Stimulated activated CD8-positive, alpha-beta memory T cell treated with anti-CD3 and anti-CD28 coated beads, Interleukin-7, amount 100 ng/mL, for 24 hours (primary cell): Measurements from ENCODE around the gene FUBP1.
"Not testable (repeated sequence)": the region's sequence is repeated elsewhere in the genome, so short reads cannot be mapped to it uniquely, and the experiment has no call there.

Experiments
- DNase-seq: peaks from one replicate; pipeline ENCODE4 v3.0.0-alpha.2; 2020; ENCODE audit warnings: low read depth

The FUBP1 gene, protein sequence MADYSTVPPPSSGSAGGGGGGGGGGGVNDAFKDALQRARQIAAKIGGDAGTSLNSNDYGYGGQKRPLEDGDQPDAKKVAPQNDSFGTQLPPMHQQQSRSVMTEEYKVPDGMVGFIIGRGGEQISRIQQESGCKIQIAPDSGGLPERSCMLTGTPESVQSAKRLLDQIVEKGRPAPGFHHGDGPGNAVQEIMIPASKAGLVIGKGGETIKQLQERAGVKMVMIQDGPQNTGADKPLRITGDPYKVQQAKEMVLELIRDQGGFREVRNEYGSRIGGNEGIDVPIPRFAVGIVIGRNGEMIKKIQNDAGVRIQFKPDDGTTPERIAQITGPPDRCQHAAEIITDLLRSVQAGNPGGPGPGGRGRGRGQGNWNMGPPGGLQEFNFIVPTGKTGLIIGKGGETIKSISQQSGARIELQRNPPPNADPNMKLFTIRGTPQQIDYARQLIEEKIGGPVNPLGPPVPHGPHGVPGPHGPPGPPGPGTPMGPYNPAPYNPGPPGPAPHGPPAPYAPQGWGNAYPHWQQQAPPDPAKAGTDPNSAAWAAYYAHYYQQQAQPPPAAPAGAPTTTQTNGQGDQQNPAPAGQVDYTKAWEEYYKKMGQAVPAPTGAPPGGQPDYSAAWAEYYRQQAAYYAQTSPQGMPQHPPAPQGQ

DNA sequence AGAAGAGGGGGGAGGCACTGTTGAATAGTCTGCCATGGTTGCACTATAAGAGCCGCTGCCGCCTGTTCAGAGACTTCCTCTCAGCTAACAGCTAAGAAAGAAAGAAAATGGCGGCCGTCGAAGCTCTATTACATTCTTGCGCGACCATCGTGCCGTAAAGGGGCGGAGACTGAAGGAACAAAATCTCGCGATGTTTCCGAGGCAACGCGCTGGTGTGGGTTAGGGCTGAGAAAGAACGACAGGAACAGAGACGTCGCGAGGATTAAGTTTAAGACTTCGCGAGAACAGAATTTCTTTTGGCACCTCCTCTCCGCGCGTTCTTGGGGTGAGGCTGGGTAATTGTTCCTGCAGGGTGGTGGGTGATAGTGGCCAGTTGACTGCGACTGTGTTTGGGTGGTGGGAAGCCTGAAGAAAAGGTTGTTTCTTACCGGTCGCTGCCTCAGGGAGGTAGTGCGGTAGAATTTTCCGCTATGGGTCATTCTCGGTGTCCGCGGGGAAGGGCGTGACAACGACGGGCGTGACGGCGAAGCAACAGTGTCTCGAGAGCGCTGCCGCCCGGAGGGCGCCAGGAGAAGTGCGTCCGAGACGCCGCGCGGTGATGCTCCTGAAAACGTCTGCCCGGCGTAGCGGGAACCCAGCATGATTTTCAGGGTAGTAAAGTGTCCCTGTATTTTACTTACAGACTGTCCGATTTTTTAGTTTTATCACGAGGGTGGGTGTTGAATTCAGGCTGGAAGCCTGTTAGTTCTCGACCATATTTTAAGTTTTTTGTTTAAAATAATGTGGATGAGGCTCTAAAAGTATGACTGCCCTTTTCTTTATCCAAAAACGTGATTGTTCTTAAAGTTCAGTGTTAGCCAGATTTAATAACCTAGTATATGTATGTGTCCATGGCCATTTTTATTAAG lies at the start of gene FUBP1:
TSS of gene FUBP1 (minus strand) at position 104 of the 908 bp plus-strand sequence. CDS start at position 36, 68 bp downstream.
- DNase-seq: peak; percentile 83

DNA sequence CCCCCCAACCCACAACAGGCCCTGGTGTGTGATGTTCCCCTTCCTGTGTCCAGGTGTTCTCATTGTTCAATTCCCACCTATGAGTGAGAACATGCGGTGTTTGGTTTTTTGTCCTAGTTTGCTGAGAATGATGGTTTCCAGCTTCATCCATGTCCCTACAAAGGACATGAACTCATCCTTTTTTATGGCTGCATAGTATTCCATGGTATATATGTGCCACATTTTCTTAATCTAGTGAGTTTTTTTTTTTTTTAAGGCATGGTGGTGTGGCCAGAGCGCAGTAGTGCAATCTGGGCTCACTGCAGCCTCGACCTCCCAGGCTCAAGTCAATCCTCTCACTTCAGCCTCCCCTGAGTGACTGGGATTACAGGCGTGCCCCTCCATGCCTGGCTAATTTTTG lies 42.3 kb upstream of the FUBP1 start:
- DNase-seq: not testable (repeated sequence)

GRCh38 chr1:78019024-78019423 lies 40.2 kb upstream of the FUBP1 start:
- DNase-seq: no peak

- DNase-seq: no peak
Measured at GRCh38 chr1:78015148-78015547, 36.3 kb upstream of the FUBP1 start.

- no peak for DNase-seq
Measured at GRCh38 chr1:78011050-78011449, 32.2 kb upstream of the FUBP1 start.

- no peak for DNase-seq
Measured at GRCh38 chr1:78009836-78010235, 31.0 kb upstream of the FUBP1 start.

DNA sequence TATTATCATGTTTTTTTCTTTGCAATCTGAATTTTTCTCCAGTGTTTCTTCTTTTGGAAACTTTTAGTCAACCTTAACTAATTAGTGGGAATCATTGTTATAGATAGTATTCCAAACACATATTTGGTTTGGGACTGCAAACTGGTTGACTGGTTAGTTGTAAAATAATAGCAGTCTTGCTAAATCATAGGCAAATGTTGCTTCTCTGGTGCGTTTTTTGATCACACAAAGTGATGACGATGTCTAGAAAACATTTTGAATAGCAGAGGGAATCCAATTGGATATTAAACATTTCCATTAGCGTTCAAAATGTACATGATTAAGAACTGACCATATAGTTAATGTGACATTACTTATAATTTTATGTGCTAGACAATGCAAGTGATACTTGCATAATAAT lies 30.4 kb upstream of the FUBP1 start:
- no peak for DNase-seq

DNA sequence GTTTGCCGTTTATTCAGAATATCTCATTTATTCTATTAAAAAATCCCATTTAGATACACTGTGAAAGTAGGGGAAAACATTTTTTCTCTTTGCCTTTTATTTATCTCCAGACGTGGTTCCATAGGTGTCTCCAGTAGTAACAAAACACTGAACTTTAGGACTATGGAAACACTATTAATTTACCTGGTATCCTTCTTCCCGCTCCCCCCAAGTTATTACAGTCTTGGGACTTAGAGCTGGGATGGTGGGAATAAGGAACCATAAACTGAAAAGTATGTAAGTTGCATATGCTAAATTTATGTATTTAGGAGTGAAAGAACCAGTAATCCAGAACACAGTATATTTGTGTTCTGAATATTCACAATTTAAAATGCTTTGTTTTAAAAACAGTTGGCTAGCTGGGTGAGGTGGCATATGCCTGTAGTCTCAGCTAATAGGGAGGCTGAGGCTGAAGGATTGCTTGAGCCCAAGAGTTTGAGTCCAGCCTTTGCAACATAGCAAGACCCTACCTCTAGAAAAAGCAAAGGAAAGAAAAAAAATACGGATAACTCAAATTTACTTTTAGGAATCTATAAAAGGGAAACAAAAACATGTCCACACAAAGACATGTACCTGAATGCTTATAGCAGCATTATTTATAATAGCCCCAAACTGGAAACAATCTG lies 28.9 kb upstream of the FUBP1 start:
- DNase-seq: no peak

DNA sequence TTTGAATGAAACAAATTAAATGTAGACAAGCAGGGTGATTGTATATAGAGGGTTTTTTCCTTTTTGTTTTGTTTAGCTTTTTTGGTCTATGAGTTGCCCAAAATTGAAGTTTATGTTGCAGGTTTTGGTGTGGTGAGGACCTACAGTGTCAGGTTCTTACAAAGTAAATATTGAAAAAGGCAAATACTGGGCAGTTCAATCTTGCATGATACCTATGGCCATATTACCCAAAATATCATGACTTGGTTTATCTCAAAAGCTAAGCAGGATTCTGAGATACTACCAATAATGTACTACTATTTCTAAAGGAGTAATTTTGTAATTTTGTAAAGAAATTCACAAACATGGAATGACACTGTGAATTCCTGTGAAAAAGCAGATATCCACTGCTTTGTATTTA lies 27.6 kb upstream of the FUBP1 start:
- no peak for DNase-seq

DNA sequence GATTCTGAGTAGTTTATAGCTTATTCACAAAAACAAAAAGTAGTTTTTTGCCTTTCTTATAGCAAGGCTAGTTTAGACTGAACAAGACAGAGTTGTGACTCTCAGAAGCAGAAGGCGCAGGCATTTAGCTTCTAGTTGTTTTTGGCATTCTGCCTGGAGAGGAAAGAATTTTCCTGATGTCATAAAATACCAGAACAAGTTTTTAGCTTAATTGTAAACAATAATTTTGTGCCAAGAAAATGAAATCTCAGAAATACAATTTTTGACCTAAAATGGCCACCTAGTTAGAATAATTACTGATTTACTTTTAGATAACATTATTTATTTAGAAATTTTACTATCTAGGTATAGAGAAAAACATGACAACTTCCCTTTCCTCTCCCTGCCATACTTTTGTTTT lies 26.9 kb upstream of the FUBP1 start:
- DNase-seq: no peak

GRCh38 chr1:78005448-78005722 lies 26.5 kb upstream of the FUBP1 start:
- no peak for DNase-seq

DNA sequence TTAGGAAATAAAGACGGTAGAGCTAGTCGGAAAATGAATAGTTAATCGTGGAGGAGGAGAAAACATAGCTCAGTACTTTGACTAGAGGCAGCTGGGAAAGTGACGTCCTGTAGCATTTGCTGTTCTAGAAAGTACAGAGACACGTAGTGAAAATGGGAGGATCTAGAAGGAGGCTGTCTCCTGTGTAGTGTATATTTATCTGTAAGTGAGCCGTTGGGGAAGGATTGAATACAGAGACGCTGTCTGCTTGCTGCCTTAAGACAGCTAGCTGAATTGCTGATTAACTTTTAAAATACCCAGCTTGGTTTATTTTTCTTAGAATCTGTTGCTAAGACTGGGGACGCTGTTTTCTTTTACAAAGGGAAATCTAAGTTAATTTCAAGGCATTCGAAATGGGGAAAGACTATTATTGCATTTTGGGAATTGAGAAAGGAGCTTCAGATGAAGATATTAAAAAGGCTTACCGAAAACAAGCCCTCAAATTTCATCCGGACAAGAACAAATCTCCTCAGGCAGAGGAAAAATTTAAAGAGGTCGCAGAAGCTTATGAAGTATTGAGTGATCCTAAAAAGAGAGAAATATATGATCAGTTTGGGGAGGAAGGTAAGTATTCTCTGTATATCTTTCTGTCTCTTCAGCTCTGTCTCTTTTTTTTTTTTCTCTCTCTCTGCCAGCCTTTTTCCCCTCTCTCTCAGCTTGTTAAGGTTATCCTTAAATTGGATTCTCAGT lies 26.0 kb upstream of the FUBP1 start, which contains the start of gene DNAJB4:
TSS of gene DNAJB4 (plus strand) at position 221 of the 729 bp plus-strand sequence. CDS start at position 393, 172 bp downstream.
- DNase-seq: no peak

GRCh38 chr1:78003882-78004718 lies 25.2 kb upstream of the FUBP1 start:
- DNase-seq: no peak

GRCh38 chr1:78003070-78003746 lies 24.3 kb upstream of the FUBP1 start:
- DNase-seq: no peak

- DNase-seq: not testable (repeated sequence)
Measured at GRCh38 chr1:78000536-78000935, 21.7 kb upstream of the FUBP1 start.

DNA sequence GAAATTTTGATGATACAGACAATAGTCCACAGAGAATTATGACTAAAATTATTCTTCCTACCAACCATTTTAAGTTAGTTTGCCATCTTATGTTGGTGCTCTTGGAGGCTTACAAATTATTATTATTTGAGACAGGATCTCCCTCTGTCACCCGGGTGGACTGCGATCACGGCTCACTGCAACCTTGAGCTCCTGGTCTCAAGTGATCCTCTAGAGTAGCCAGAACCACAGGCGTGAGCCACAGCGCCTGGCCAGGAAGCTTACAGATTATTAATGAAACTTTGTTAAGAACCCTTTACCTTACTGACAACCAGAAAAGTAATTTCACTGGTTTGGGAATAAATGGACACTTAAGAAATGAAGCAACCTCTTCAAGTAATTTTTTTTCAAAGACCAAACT lies 17.9 kb upstream of the FUBP1 start:
- DNase-seq: no peak

DNA sequence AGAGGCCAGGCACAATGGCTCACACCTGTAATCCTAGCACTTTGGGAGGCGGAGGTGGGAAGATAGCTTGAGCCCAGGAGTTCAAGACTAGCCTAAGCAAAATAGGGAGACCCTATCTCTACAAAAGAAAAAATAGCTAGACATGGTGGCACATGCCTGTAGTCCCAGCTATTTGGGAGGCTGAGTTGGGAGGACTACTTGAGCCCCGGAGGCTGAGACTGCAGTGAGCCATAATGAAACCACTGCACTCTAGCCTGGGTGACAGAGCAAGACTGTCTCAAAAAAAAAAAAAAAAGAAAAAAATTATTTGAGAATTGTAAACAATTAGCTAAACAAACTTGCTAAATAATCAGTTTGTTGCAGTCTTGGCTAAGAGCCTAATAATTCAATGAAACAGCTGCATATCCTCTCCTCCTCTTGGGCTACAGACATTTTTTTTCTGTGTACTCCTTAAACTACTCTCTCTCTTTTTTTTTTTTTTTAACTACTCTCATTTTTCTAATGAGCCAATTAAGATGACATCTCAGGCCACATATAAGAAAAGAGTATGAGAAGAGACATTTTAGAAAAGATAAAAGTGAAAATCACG lies 15.3 kb upstream of the FUBP1 start:
- DNase-seq: no peak

- no peak for DNase-seq
Measured at GRCh38 chr1:77991638-77992037, 12.8 kb upstream of the FUBP1 start.

DNA sequence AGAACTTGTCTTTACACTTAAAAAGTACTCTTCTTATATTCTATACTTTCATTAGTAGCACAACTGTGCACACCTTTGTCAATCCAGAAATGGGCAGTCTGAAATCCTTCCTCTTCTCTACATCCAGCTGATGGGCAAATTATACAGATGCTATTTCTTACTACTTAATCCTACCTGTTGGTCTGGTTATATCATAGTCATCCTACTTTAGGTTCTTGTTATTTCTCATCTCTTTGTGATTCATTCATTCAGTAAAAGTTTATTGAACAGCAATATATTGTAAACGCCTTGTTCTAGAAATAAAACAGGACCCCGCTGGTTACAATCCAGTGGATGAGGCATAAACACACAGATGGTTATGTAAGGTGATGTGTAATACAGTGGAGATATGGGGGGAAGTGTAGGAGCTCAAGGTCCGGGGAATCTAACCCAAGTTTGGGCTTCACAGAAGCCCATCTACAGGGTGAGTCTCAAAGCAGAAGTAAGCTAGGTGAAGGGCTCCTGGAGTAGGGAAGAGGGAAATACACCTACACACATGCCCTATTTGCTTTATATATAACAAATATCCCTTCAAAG lies 11.8 kb upstream of the FUBP1 start:
- DNase-seq: no peak
